CD4-positive, CD25-positive, alpha-beta regulatory T cell (primary cell): ENCODE results near the gene SAMD8. TPM values are rescaled to one million over a fixed set of nuclear protein-coding genes. Genes with fewer than 3 reads are reported as not detected.
A peak's percentile ranks its signal among the peaks of the same experiment; 100 is the strongest.

Experiments
- ATAC-seq, 2 donors: fragments of 150-1000 bp; cut with Tn5 transposase; one replicate each; pipeline ENCODE4 v1.10.0; 2021; ENCODE audit warnings: low read depth in 2 of 2, moderate number of reproducible peaks in 2 of 2, moderate library complexity in 1 of 2
- DNase-seq, 3 donors: peaks; one replicate each; pipeline versions ENCODE4 v3.0.0 to v3.0.0-alpha.2; 2012 to 2022; ENCODE audit warnings: mixed read lengths in 1 of 3
- H3K27ac ChIP-seq: one replicate; pipeline ENCODE4 v1.7.0; 2013; ENCODE audit warnings: mild to moderate bottlenecking, low read length; ENCODE audit not compliant: insufficient read depth, poor library complexity, severe bottlenecking
- H3K27me3 ChIP-seq: one replicate; pipeline ENCODE4 v1.7.0; 2013; ENCODE audit warnings: low read length; ENCODE audit not compliant: control insufficient read depth, insufficient read depth
- H3K36me3 ChIP-seq: one replicate; pipeline ENCODE4 v1.7.0; 2013; ENCODE audit warnings: mild to moderate bottlenecking, low read length, moderate library complexity; ENCODE audit not compliant: control insufficient read depth, insufficient read depth
- H3K4me1 ChIP-seq: 2 replicates; pipeline ENCODE4 v1.7.0; 2013; ENCODE audit warnings: mild to moderate bottlenecking, low read length; ENCODE audit not compliant: insufficient read depth, control insufficient read depth, poor library complexity, severe bottlenecking
- H3K4me3 ChIP-seq: one replicate; pipeline ENCODE4 v1.7.0; 2013; ENCODE audit warnings: low read depth, mild to moderate bottlenecking, low read length, moderate library complexity
- H3K9me3 ChIP-seq, 2 experiments: 1 replicate in 1 of 2; 2 replicates in 1 of 2; pipeline ENCODE4 v1.7.0; 2013; ENCODE audit warnings: low read length in 2 of 2, mild to moderate bottlenecking in 1 of 2, moderate library complexity in 1 of 2; ENCODE audit not compliant: control insufficient read depth in 2 of 2
- H3K27ac Mint-ChIP-seq, 3 donors: one replicate each; pipeline ENCODE4 v1.8.0; 2020 to 2022; ENCODE audit warnings: mild to moderate bottlenecking in 3 of 3, mixed read lengths in 3 of 3, moderate library complexity in 2 of 3
- H3K27me3 Mint-ChIP-seq: one replicate; pipeline ENCODE4 v1.8.0; 2022; ENCODE audit warnings: mild to moderate bottlenecking, mixed read lengths
- H3K36me3 Mint-ChIP-seq: one replicate; pipeline ENCODE4 v1.8.0; 2020; ENCODE audit warnings: mixed read lengths
- H3K4me1 Mint-ChIP-seq, 4 donors: one replicate each; pipeline ENCODE4 v1.8.0; 2020 to 2022; ENCODE audit warnings: mixed read lengths in 4 of 4, mild to moderate bottlenecking in 1 of 4
- H3K4me3 Mint-ChIP-seq, 4 donors: one replicate each; pipeline ENCODE4 v1.8.0; 2020 to 2022; ENCODE audit warnings: mild to moderate bottlenecking in 4 of 4, mixed read lengths in 4 of 4, moderate library complexity in 3 of 4
- H3K9me3 Mint-ChIP-seq, 7 donors: one replicate each; pipeline ENCODE4 v1.8.0; 2020 to 2022; ENCODE audit warnings: mixed read lengths in 7 of 7, mild to moderate bottlenecking in 3 of 7, moderate library complexity in 2 of 7
- polyA plus RNA-seq, 4 donors: library from polyadenylated mRNA; unstranded; fragments of 300-500 nt; fragmentation: Illumina TruSeq; gene quantifications; one replicate each; pipeline ENCODE4 v1.2.3, GENCODE V29; 2021
- total RNA-seq: library from RNA; stranded (reverse); gene quantifications from one replicate; pipeline ENCODE4 v1.2.3, GENCODE V29; 2022

The SAMD8 gene
- total and polyA plus RNA-seq, 5 donors from 2014 or later: 6.5 to 36.9 (median 8.0) TPM

GRCh38 chr10:75079436-75080083 is 31.9 kb upstream of the SAMD8 start:
- H3K4me3 Mint-ChIP-seq: no peak overlapping the region
- no peak overlapping the region for H3K27ac Mint-ChIP-seq
- no peak for DNase-seq
- no peak for ATAC-seq
- peaks cover 5% of the 10 kb centered on the region for H3K36me3 Mint-ChIP-seq
- Histone ChIP-seq H3K27ac (no peak overlapping the region), H3K27me3 (no peaks in the 10 kb centered on the region), H3K4me1 (no peaks in the 10 kb centered on the region), H3K36me3 (no peaks in the 10 kb centered on the region), H3K9me3 (no peaks in the 10 kb centered on the region), H3K4me3 (no peak overlapping the region)
- H3K4me1 Mint-ChIP-seq: no peaks in the 10 kb centered on the region
- no peaks in the 10 kb centered on the region for H3K27me3 Mint-ChIP-seq
- H3K9me3 Mint-ChIP-seq: peaks cover 0 to 8% (median 2%) of the 10 kb centered on the region in 7 donors

GRCh38 chr10:75080554-75080953 is 30.9 kb upstream of the SAMD8 start:
- Histone ChIP-seq H3K4me1 (no peaks in the 10 kb centered on the region), H3K9me3 (no peaks in the 10 kb centered on the region), H3K27ac (no peak overlapping the region), H3K4me3 (no peak overlapping the region), H3K27me3 (no peaks in the 10 kb centered on the region), H3K36me3 (no peaks in the 10 kb centered on the region)
- Mint-ChIP-seq H3K27me3 (no peaks in the 10 kb centered on the region), H3K27ac (no peak overlapping the region), H3K9me3 (peaks cover 0 to 8% (median 2%) of the 10 kb centered on the region in 7 donors), H3K4me3 (no peak overlapping the region), H3K4me1 (no peaks in the 10 kb centered on the region), H3K36me3 (peaks cover 5% of the 10 kb centered on the region)
- no peak for ATAC-seq
- DNase-seq: no peak

GRCh38 chr10:75081379-75081778 is 30.1 kb upstream of the SAMD8 start:
- H3K27me3 Mint-ChIP-seq: no peaks in the 10 kb centered on the region
- no peak overlapping the region for H3K27ac Mint-ChIP-seq
- H3K36me3 Mint-ChIP-seq: peaks cover 5% of the 10 kb centered on the region
- no peaks in the 10 kb centered on the region for H3K9me3 ChIP-seq
- no peaks in the 10 kb centered on the region for H3K27me3 ChIP-seq
- no peak overlapping the region for H3K27ac ChIP-seq
- no peaks in the 10 kb centered on the region for H3K4me1 Mint-ChIP-seq
- ATAC-seq: no peak
- no peak overlapping the region for H3K4me3 Mint-ChIP-seq
- peaks cover 0 to 8% (median 1%) of the 10 kb centered on the region in 7 donors for H3K9me3 Mint-ChIP-seq
- H3K36me3 ChIP-seq: no peaks in the 10 kb centered on the region
- no peaks in the 10 kb centered on the region for H3K4me1 ChIP-seq
- H3K4me3 ChIP-seq: no peak overlapping the region
- no peak for DNase-seq

- H3K36me3 Mint-ChIP-seq: peaks cover 5% of the 10 kb centered on the region
These were observed 27.3 kb upstream of the SAMD8 start for GRCh38 chr10:75083972-75084833.

GRCh38 chr10:75084834-75085384 is 26.5 kb upstream of the SAMD8 start:
- no peak overlapping the region for H3K4me3 Mint-ChIP-seq
- peaks cover 0 to 8% (median 0%) of the 10 kb centered on the region in 7 donors for H3K9me3 Mint-ChIP-seq
- Histone ChIP-seq H3K4me3 (no peak overlapping the region), H3K27ac (no peak overlapping the region), H3K4me1 (peaks cover 7% of the 10 kb centered on the region), H3K27me3 (no peaks in the 10 kb centered on the region), H3K9me3 (no peaks in the 10 kb centered on the region), H3K36me3 (no peaks in the 10 kb centered on the region)
- no peak for ATAC-seq
- H3K4me1 Mint-ChIP-seq: peaks cover 6 to 15% (median 9%) of the 10 kb centered on the region in 4 donors
- no peak overlapping the region for H3K27ac Mint-ChIP-seq
- DNase-seq: no peak
- peaks cover 5% of the 10 kb centered on the region for H3K36me3 Mint-ChIP-seq
- no peaks in the 10 kb centered on the region for H3K27me3 Mint-ChIP-seq

More at GRCh38 chr10:75083972-75084833, 27.3 kb upstream of the SAMD8 start:
- Histone ChIP-seq H3K9me3 (no peaks in the 10 kb centered on the region), H3K4me1 (peaks cover 2% of the 10 kb centered on the region), H3K4me3 (no peak overlapping the region), H3K36me3 (no peaks in the 10 kb centered on the region), H3K27ac (no peak overlapping the region), H3K27me3 (no peaks in the 10 kb centered on the region)
- DNase-seq (no peak), ATAC-seq (no peak)
- Mint-ChIP-seq H3K9me3 (peaks cover 0 to 8% (median 0%) of the 10 kb centered on the region in 7 donors), H3K4me3 (no peak overlapping the region), H3K27me3 (no peaks in the 10 kb centered on the region), H3K4me1 (peaks cover 0 to 8% (median 2%) of the 10 kb centered on the region in 4 donors), H3K27ac (no peak overlapping the region)

GRCh38 chr10:75086278-75086934 is 25.1 kb upstream of the SAMD8 start:
- peak overlapping the region in 1 of 3 donors; percentile 77 for H3K27ac Mint-ChIP-seq
- peaks cover 0 to 4% (median 0%) of the 10 kb centered on the region in 7 donors for H3K9me3 Mint-ChIP-seq
- no peaks in the 10 kb centered on the region for H3K36me3 ChIP-seq
- no peak overlapping the region for H3K27ac ChIP-seq
- H3K9me3 ChIP-seq: no peaks in the 10 kb centered on the region
- no peaks in the 10 kb centered on the region for H3K27me3 Mint-ChIP-seq
- no peak overlapping the region for H3K4me3 ChIP-seq
- ATAC-seq (no peak), DNase-seq (no peak)
- H3K4me1 ChIP-seq: peaks cover 12% of the 10 kb centered on the region
- peaks cover 6 to 20% (median 13%) of the 10 kb centered on the region in 4 donors for H3K4me1 Mint-ChIP-seq
- H3K27me3 ChIP-seq: no peaks in the 10 kb centered on the region
- H3K4me3 Mint-ChIP-seq: no peak overlapping the region
- peaks cover 2% of the 10 kb centered on the region for H3K36me3 Mint-ChIP-seq

GRCh38 chr10:75088640-75089039 is 22.8 kb upstream of the SAMD8 start:
- peaks cover 6 to 20% (median 13%) of the 10 kb centered on the region in 4 donors for H3K4me1 Mint-ChIP-seq
- no peaks in the 10 kb centered on the region for H3K9me3 Mint-ChIP-seq
- Histone ChIP-seq H3K4me3 (no peak overlapping the region), H3K27me3 (no peaks in the 10 kb centered on the region), H3K4me1 (peaks cover 12% of the 10 kb centered on the region), H3K36me3 (no peaks in the 10 kb centered on the region), H3K9me3 (no peaks in the 10 kb centered on the region), H3K27ac (no peak overlapping the region)
- no peak overlapping the region for H3K27ac Mint-ChIP-seq
- no peak overlapping the region for H3K4me3 Mint-ChIP-seq
- no peaks in the 10 kb centered on the region for H3K27me3 Mint-ChIP-seq
- no peaks in the 10 kb centered on the region for H3K36me3 Mint-ChIP-seq
- ATAC-seq (no peak), DNase-seq (no peak)
